ENCODE data around the gene SLC37A4.
"Not testable (repeated sequence)": the region's sequence is repeated elsewhere in the genome, so short reads cannot be mapped to it uniquely, and the experiment has no call there.

Gene SLC37A4

DNA sequence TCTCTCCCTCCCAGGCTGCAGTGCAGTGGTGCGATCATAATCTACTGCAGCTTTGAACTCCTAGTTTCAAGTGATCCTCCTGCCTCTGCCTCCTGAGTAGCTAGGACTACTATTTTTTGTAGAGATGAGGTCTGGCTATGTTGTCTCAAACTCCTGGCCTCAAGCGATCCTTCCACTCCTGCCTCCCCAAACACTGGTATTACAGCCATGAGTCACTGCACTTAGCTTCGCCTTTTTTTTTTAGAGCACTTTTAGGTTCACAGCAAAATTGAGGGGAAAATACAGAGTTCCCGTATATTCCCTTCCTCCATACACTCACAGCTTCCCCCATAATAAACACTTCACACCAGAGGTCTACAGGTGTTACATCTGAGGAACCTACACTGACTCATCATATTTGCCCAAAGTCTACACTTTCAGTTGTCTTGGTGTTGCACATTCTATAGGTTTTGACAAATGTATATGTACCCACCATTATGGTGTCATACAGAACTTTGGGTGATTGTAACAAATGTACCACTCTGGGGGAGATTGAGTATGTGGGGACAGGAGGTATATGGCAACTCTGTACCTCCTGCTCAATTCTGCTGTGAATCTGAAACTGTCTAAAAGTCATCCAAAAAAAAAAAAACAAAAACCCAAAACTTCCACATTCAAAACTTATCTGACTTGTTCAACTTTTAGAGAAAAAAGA, 11.3 kb upstream of the SLC37A4 start:
- DNase-seq: no peak

DNA sequence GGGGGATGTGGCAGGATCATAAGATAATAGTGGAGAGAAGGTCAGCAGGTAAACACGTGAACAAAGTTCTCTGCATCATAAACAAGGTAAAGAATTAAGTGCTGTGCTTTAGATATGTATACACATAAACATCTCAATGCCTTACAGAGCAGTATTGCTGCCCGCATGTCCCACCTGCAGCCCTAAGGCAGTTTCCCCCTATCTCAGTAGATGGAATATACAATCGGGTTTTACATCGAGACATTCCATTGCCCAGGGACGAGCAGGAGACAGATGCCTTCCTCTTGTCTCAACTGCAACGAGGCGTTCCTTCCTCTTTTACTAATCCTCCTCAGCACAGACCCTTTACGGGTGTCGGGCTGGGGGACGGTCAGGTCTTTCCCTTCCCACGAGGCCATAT, 8.8 kb upstream of the SLC37A4 start:
- DNase-seq: not testable (repeated sequence)

DNA sequence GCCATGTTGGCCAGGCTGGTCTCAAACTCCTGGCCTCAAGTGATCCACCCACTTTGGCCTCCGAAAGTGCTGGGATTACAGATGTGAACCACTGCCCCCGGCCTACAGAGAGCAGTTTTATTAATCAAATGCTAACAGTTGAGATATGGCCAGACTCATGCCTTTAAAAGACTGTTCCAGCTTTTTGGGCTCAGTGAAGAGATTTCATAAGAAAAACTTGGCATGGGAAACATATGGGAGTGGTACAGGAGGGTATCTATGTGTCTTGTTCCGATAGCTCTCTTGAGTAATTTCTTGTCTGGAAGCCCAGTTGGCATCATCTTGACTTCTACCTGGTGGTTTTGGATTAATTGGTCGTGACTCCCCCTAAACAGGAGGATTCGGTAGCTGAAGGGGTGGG, 8.2 kb upstream of the SLC37A4 start:
- no peak for DNase-seq

DNA sequence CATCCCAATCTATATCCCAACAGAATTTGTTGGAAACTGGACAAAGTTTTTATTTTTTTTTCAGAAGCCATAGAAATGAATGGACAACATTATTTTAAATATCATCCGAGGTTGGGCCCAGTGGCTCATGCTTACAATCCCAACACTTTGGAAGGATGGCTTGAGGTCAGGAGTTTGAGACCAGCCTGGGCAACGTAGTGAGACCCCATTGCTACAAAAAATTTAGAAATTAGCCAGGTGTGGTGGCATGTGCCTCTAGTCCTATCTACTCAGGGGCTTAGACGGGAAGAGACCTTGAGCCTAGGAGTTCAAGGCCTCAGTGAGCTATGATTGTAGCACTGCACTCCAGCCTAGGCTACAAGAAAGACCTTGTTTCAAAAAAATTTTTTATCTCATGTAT, 4.1 kb upstream of the SLC37A4 start:
- no peak for DNase-seq

DNA sequence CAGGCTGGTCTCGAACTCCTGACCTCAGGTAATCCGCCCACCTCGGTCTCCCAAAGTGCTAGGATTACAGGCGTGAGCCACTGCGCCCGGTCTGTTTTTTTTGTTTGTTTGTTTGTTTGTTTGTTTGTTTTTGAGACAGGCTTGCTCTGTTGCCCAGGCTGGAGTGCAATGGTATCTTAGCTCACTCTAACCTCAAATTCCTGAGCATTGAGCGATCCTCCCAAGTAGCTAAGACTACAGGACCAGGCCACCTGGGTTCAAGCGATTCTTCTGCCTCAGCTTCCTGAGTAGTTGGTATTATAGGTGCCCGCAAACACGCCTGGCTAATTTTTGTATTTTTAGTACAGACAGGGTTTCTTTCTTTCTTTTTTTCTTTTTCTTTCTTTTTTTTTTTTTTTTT, 2.7 kb upstream of the SLC37A4 start:
- not testable (repeated sequence) for DNase-seq

DNA sequence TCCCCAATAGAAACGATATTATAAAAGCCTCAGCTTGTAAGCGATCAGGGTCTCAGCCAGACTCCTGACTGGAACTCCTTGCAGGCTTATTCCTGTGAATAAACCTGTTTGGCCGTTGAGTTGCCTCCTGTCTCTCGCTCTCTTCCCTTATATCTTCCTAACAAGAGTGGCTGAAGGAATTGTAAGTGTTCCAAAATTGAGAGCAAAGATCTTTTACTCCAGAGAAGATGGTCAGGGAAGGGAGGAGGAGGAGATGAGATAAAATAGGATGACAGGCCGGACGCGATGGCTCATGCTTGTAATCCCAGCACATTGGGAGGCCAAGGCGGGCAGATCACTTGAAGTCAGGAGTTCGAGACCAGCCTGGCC, 1.2 kb upstream of the SLC37A4 start:
- DNase-seq: no peak

DNA sequence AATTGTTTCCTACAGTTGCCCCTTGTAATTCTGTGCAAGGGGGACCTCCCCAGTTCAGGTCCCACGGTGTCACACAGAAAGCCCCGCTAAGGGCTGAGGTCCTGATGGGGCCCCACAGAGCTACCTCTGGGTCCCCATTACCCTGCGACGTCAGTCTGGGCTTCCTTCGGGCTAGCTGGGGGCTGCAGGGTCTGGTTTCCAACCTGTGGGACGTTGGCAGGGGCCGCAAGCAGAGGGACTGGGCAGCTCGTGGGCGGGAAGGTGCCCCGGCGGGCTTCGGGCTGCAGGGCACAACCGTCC, 698 bp downstream of the SLC37A4 start:
- DNase-seq: no peak

DNA sequence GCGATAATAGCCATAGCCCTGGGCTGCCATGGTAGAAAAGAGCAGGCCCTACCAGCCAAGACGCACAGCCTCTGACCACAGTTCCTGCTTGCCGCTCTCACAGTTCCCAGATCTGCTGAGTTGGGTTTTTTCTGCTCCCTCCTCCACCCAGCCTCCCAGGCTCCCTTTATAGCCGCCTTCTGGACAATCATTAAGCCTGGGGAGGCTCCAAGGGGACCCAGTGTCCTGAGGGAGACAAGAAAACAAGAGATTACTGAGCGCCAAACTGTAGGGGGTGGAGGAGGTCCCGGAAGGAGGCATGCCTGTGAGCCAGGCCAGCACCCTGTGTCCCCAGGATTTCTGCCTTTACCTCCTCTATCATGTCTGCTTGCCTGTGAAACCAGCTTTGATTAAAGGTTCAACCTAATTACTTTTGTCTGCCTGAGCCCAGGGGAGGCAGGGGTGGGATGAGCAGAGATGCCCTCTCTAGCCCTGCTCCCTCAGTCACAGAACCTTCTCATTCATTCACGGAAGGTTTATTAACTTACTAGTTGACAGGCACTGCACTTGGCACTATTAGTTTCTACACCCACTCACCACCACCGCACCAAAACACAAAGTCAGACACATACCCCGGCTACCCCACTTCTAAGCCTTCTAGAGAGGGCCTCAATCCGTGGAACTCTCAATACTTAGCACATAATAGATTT, 1.2 kb downstream of the SLC37A4 start:
- DNase-seq: no peak

DNA sequence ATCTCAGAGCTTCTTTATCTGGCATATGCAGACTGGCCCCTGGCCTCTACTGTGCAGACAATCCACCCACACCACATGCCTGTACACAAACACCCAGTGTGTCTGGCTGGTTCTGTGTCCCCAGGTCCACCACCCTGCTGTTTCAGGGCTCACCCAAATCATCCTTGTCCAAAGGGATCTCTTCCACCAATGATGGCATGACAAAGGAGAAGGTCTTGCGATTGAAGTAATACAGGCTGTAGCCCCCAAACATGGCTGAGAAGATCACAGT, 1.7 kb downstream of the SLC37A4 start:
- no peak for DNase-seq

DNA sequence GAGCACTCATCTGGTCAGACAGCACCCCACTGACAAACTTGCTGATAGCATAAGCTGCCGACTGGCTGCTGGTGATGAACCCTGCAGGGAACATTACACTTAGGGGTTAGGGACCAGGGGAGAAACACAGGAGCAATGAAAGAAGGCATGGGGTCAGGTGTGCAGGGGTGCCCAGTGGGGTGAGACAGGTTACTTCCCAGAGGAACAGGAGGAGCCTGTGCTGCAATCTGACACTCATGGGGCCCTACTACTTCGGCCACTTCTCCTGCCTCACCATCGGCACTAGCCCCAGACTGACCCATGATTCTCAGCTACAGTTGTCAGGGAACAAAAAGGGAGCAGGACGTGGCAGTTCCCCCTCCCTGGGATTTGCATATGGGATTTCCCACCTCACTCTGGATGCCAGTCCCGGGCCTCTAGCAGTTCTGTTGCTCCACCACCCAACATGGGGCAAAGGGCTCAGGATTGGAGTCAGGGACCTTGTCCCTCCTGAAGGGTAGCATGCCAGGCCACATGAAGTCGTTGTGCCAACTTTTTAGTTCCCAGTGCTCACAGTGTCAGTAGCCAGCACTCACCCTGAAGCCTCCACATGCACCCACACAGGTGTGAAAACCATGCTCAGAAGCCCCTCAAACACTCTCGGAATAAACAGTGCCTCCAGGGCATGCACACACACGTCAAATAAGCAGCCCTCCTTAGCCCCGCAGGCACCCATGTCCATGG, 2.2 kb downstream of the SLC37A4 start:
- no peak for DNase-seq

DNA sequence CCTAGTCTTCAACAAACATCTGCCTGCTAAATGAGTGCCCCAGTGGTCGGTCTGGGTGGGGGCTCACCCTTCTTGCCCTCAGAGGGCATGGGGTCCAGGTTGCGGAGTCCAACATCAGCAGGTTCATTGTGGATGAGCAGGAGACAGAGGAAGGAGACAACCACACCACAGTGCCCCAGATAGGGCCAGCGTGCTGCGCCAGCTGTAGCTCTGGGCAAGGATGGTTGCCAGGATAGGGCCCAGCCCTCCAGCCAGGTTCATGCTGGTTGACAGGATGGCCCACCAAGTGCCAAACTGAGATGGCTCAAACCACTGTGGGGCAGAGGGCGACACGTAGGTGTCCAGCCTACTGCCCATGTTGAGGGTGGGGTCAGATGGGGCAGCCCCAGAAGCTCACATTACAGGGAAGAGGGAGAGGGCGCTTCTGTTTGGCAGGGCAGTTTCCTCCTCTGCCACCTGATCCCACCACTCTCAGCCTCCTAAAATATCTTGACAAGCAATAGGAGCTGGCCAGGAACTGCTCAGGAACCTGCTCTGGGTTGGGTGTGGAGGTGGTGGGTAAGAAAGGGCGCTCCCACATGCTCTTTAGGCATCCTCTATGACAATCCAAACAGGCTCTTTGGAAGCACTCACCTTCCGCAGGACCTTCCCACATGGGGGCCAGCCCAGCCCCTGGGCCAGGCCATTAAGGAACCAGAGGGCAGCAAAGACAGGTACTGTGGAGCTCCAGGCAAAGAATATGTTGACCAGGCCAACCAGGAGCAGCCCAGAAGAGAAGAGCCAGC, 2.9 kb downstream of the SLC37A4 start:
- DNase-seq: no peak

DNA sequence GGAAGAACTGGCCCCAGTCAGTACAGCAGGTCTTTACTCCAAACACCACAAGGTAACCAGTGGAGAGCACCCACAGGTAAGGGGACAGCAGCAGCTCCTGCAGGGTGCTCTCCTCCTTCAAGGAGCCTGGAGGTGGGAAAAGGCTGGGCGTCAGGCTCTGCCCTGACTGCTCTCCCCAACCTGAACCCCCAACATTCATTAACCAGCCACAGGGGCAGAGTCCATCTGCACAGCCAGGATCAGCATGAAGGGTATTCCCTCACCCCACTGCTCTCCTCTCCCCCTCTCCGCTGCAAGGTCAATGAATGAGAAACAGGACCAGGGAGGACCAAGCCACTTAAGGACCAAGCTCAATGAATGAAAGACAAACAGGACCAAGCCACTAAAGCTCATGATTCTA, 3.7 kb downstream of the SLC37A4 start:
- no peak for DNase-seq

DNA sequence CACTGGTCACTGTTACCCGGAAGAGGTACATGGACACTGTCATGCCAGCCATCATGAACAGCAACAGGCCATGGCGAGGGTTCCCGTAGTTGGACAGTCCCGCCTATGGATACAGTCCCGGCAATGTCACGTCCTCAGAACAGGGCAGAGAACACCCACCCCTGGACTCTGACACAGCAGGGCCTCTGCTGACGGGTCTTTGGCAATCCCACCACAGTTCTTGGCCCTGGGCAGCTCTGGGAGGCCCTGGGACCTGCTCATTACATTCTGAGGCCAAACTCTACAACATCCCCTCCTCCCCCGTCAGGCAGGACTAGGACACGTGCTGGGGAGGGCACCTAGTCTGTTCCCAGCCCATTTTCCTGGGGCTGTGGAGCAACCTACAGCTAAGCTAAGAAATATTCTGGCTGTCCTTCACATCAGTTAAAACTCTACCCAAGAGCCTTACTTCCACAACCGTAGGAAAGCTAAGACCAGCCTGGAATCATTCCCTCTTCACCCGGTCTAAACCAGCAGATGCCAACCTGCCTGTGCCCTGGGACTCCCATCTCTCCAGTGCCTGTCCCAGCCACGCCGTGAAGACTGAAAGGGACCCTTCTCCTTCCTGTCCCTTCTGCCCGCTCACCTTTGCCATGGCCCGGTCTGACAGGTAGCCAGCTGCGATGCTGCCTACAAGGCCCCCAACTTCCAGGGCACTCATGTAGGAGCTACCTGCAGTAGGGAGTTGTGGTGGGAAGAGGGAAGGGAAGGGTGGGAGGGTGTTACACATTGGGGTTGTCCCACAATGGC, 4.5 kb downstream of the SLC37A4 start:
- DNase-seq: no peak

DNA sequence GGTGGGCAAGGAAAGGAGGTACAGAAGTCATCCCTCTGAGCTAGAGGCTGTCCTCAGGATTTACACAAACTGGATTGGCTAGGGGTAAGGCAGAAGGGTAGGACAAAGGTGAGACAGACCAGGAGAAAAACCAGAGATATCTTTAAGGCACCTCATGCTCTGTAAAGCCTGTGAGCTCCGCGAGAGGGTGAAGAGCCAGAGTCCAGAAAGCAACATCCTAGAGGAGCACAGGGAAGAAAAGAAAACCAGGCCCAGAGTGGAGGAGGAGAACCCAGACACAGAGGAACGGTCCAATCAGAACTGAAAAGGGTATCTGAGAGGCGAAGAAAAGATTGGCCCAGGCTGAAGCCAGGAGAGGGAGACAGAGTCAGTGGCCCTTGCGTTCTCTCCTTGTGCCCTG, 5.1 kb downstream of the SLC37A4 start:
- DNase-seq: no peak

DNA sequence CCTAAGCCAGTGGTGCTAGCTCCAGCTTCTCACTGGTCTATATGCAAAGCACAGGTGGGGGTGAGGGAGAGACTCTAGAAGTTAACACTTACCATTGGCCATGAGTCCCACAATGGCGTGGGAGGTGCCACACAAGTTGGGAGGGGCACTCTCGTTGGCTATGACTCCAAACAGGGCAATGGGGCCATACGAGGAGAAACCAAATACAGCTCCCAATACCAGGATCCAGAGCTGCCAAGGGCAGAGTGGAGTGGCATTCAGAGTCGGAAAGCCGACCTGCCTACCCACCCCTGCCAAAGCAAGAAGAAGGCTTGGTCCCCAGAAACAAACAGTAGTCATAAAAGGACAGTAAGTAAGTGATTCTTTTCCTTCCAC, 5.6 kb downstream of the SLC37A4 start:
- DNase-seq: no peak

DNA sequence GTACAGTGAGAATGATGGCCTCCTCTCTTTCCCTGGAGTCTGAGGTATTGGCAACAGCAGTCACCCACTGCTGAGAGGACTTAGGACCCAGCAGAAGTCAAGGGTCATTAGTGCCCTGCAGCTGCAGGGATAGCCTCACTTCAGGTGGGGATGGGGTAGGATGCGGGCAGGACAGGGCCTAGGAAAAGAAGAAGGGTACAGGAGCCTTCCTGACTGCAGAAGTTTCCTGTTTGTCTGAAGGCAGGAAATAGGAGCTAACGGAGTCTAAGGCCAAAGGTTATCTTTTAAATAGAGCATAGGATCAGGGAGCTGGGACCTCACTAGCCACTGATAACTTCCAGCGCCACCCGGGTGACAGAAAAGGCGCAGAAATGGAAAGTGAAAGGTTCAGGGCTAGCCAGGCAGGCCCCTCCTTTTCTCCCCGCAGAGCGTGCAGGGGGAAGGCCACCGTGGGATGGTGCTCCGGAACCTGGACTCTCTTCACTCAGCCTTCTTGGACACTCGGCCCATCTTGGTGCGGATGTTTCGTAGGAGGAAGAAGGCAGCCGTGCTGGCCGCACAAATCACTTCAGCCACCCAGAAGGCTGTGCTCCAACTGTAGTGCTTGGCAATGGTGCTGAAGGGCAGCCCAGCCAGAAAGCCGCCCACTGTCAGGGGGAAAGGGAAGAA, 6.1 kb downstream of the SLC37A4 start:
- DNase-seq: no peak

DNA sequence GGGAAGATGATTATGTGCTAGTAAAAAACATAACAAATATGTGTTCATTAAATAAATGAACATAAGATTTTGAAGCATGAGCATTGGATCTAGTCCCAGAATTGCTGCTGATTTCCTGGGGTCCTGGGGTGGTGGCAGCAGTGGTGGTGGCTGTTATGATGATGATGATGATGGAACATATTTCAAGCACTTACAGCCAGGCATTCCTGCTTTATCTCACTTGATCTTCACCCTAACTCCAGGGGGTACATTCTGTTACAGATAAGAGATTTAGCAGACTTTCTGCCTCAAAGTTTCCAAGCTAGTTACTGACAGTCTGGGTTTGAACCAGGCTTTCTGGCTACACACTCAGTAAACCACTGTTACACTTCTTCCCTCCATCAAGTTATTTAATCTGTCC, 6.9 kb downstream of the SLC37A4 start:
- no peak for DNase-seq

DNA sequence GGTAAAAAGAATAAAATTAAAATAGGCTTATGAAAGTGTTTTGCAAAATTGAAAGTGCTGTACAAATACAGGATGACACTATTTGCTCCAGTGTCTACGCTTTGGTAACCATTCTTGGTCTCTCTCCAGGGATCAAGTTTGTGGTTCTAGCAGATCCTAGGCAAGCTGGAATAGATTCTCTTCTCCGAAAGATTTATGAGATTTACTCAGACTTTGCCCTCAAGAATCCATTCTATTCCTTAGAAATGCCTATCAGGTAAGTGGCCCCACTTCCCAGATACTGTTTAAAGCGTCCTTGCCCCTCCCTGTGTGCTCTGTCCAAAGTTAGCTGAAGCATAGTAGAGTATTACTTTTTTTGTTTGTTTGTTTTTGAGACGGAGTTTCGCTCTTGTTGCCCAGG, 9.0 kb downstream of the SLC37A4 start:
- DNase-seq: no peak

DNA sequence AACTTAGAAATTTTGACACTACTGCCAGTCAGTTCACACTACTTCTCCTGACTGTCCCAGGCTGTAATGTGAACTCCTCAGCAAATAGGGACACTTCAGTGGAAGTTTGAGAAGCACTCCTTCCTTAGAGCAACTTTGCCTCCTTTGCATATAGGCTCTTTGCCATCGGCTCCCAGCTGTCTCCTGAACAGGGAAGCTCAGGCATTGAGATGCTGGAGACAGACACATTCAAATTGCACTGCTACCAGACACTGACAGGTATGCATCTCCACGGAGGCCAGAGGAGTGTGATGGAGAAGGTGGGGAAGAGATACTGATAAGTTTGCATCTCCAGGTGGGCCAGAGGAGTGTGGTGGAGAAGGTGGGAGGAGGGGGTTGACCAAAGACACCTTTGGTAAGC, 10.7 kb downstream of the SLC37A4 start:
- DNase-seq: no peak

DNA sequence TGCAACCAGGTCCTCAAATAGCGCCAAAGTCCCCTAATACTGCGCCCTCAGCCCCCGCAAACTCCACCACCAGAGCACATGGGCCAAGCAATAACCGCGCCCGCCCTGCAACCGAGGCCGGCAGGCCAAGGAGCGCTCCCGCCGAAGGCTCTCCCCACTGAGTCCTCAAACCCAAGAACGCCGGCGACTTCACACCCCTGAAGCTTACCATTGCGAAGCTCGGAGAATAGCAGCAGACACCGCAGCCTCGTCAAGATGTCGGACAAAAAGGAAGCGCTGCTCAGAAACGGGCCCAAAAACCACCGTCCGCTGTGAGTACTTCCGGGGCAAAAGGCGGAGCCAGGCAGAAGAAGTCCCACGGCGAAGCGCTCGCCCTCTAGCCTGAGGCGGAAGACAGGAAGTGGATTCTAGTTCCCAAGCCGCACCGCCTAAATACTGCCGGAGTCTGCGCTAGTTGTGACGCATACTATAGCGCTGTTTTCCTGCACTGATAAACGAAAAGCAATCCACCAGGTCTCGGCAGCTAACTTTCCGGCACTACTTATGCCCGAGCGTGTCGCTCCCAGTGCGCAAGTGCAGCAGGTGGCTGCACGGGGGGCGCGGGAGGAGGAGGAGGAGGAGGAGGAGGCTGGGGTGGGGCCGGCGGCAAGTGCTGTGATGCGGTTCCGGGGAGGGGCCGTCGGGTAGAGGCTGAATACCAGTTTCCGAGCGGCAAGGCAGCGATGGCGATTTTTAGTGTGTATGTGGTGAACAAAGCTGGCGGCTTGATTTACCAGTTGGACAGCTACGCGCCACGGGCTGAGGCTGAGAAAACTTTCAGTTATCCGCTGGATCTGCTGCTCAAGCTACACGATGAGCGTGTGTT, 12.4 kb downstream of the SLC37A4 start, which contains the start of the genes RPS25 and TRAPPC4:
TSS of gene RPS25 (minus strand) at position 270 of the 865 bp plus-strand sequence. CDS start at position 211, 59 bp downstream.
TSS of gene TRAPPC4 (plus strand) at position 693 of the 865 bp plus-strand sequence. CDS start at position 723, 30 bp downstream.
- peak; percentile 93 for DNase-seq

DNA sequence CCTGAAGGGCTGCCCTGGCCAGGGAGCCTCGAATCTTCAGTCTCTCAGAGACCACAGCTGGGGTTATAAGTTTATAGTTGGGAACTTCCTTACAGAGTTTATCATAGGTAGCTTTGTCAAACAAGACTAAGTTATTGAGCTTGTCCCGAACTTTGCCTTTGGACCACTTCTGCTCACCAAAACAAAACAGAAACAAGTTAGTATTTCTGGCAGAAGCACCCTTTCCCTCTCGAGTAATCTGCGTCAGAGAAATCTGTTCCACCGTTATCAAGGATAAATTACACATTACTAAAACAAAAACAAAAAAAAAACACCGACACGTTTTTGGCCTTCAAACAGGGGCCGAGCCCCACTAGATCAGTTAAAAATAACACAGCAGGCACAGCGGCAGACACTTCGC, 13.3 kb downstream of the SLC37A4 start:
- not testable (repeated sequence) for DNase-seq
